Glomerular endothelial cell (primary cell): Measurements from ENCODE around the gene MARS1. TPM values are rescaled to one million over a fixed set of nuclear protein-coding genes. Genes with fewer than 3 reads are reported as not detected.
"Not testable (repeated sequence)": the region's sequence is repeated elsewhere in the genome, so short reads cannot be mapped to it uniquely, and the experiment has no call there.

Experiments used
- DNase-seq: peaks from one replicate; pipeline ENCODE4 v3.0.0-alpha.2; 2011; ENCODE audit warnings: low read depth, low spot score; ENCODE audit errors: extremely low read depth
- total RNA-seq: library from RNA; depleted of rRNA; stranded (reverse); fragments of >200 nt; gene quantifications from 2 replicates; pipeline ENCODE4 v1.2.3, GENCODE V29; 2015

The MARS1 gene
- total RNA-seq, 1 donor from 2014 or later: 199 TPM

- no peak for DNase-seq
Observed at GRCh38 chr12:57547288-57548012, 59.6 kb downstream of the MARS1 start.

- DNase-seq: no peak
Observed at GRCh38 chr12:57548013-57548315, 60.1 kb downstream of the MARS1 start.

GRCh38 chr12:57548488-57548887, 60.6 kb downstream of the MARS1 start:
- DNase-seq: no peak

GRCh38 chr12:57549203-57549908, 61.5 kb downstream of the MARS1 start:
- no peak for DNase-seq

- no peak for DNase-seq
Observed at GRCh38 chr12:57549909-57550640, 62.2 kb downstream of the MARS1 start, which contains the start of gene KIF5A. Gene KIF5A, plus strand, starts transcription at chr12:57550044. Its CDS starts 228 bp downstream, at chr12:57550272.

GRCh38 chr12:57550641-57551549, 63.0 kb downstream of the MARS1 start:
- DNase-seq: no peak

GRCh38 chr12:57551637-57552305, 63.9 kb downstream of the MARS1 start:
- no peak for DNase-seq

GRCh38 chr12:57552306-57552651, 64.4 kb downstream of the MARS1 start:
- no peak for DNase-seq

- DNase-seq: no peak
Observed at GRCh38 chr12:57552835-57553313, 65.0 kb downstream of the MARS1 start.

- no peak for DNase-seq
Observed at GRCh38 chr12:57553343-57554202, 65.7 kb downstream of the MARS1 start.

GRCh38 chr12:57554453-57554852, 66.6 kb downstream of the MARS1 start:
- DNase-seq: no peak

GRCh38 chr12:57554897-57555296, 67.0 kb downstream of the MARS1 start:
- no peak for DNase-seq

GRCh38 chr12:57558864-57559263, 71.0 kb downstream of the MARS1 start:
- no peak for DNase-seq

GRCh38 chr12:57560516-57560915, 72.6 kb downstream of the MARS1 start:
- no peak for DNase-seq

GRCh38 chr12:57561117-57561516, 73.2 kb downstream of the MARS1 start:
- not testable (repeated sequence) for DNase-seq

- DNase-seq: no peak
Observed at GRCh38 chr12:57563358-57563757, 75.5 kb downstream of the MARS1 start.

- no peak for DNase-seq
Observed at GRCh38 chr12:57564178-57564740, 76.4 kb downstream of the MARS1 start.
